Skeletal muscle cell (primary cell): Measurements from ENCODE around the gene PCNX4.
A peak's percentile ranks its signal among the peaks of the same experiment; 100 is the strongest.
"Not testable (repeated sequence)": the region's sequence is repeated elsewhere in the genome, so short reads cannot be mapped to it uniquely, and the experiment has no call there.

Experiments
- DNase-seq: peaks from one replicate; pipeline ENCODE4 v3.0.0-alpha.2; 2010; ENCODE audit warnings: low read depth
- H3K4me3 ChIP-seq: 2 replicates; pipeline ENCODE4 v1.5.1; 2011; ENCODE audit warnings: low read depth, mild to moderate bottlenecking, control low read depth, low read length, moderate library complexity

PCNX4 gene

GRCh38 chr14:60091550-60092525 is at the start of gene PCNX4:
Gene PCNX4 (plus strand): TSS chr14:60091923. CDS start chr14:60107639, 15,716 bp downstream.
- H3K4me3 ChIP-seq = peak within 1 kb of the TSS; percentile 92
- peak; percentile 97 for DNase-seq

GRCh38 chr14:60047976-60048375 is 43.7 kb upstream of the PCNX4 start:
- not testable (repeated sequence) for H3K4me3 ChIP-seq, DNase-seq

- peak overlapping the region; percentile 16 for H3K4me3 ChIP-seq
- no peak for DNase-seq
These were observed 40.0 kb upstream of the PCNX4 start for GRCh38 chr14:60051721-60052221.

- no peak for DNase-seq
- H3K4me3 ChIP-seq = no peak overlapping the region
These were observed 33.6 kb upstream of the PCNX4 start for GRCh38 chr14:60058087-60058486.

GRCh38 chr14:60061371-60061770 is 30.4 kb upstream of the PCNX4 start:
- H3K4me3 ChIP-seq = no peak overlapping the region
- DNase-seq = no peak

- no peak for DNase-seq
- no peak overlapping the region for H3K4me3 ChIP-seq
These were observed 27.1 kb upstream of the PCNX4 start for GRCh38 chr14:60064491-60065072.

- DNase-seq = no peak
- no peak overlapping the region for H3K4me3 ChIP-seq
These were observed 23.8 kb upstream of the PCNX4 start for GRCh38 chr14:60067882-60068281.

GRCh38 chr14:60079723-60080122 is 12.0 kb upstream of the PCNX4 start:
- DNase-seq = no peak
- no peak overlapping the region for H3K4me3 ChIP-seq

- H3K4me3 ChIP-seq = no peak overlapping the region
- peak; percentile 29 for DNase-seq
These were observed 6.6 kb upstream of the PCNX4 start for GRCh38 chr14:60085085-60085484.

- no peak overlapping the region for H3K4me3 ChIP-seq
These were observed 6.0 kb upstream of the PCNX4 start for GRCh38 chr14:60085693-60086092.

GRCh38 chr14:60087668-60088067 is 4.1 kb upstream of the PCNX4 start:
- no peak overlapping the region for H3K4me3 ChIP-seq
- no peak for DNase-seq

More at GRCh38 chr14:60085693-60086092, 6.0 kb upstream of the PCNX4 start:
- no peak for DNase-seq

GRCh38 chr14:60089221-60089620 is 2.5 kb upstream of the PCNX4 start:
- DNase-seq = no peak
- H3K4me3 ChIP-seq = no peak overlapping the region

- peak; percentile 49 for DNase-seq
- H3K4me3 ChIP-seq = peak overlapping the region; percentile 92
These were observed 731 bp upstream of the PCNX4 start for GRCh38 chr14:60090864-60091519.

GRCh38 chr14:60092526-60092920 is 800 bp downstream of the PCNX4 start:
- H3K4me3 ChIP-seq = peak overlapping the region; percentile 92
- DNase-seq = no peak

GRCh38 chr14:60093080-60093479 is 1.4 kb downstream of the PCNX4 start:
- H3K4me3 ChIP-seq = peak overlapping the region; percentile 92
- DNase-seq = no peak

GRCh38 chr14:60093606-60094005 is 1.9 kb downstream of the PCNX4 start:
- H3K4me3 ChIP-seq = peak overlapping the region; percentile 92

GRCh38 chr14:60094306-60094897 is 2.7 kb downstream of the PCNX4 start:
- H3K4me3 ChIP-seq = peak overlapping the region; percentile 92
- no peak for DNase-seq

More at GRCh38 chr14:60093606-60094005, 1.9 kb downstream of the PCNX4 start:
- no peak for DNase-seq

GRCh38 chr14:60095231-60095630 is 3.5 kb downstream of the PCNX4 start:
- no peak for DNase-seq
- no peak overlapping the region for H3K4me3 ChIP-seq

GRCh38 chr14:60095781-60096450 is 4.2 kb downstream of the PCNX4 start:
- DNase-seq = no peak

More at GRCh38 chr14:60095781-60096450, 4.2 kb downstream of the PCNX4 start:
- H3K4me3 ChIP-seq = no peak overlapping the region
